Measurements from ENCODE around the gene ITIH4. TPM values are rescaled to one million over a fixed set of nuclear protein-coding genes. Genes with fewer than 3 reads are reported as not detected.

Gene ITIH4
- total RNA-seq, 2 experiments from 2014 or later, result 6.1 to 10.1 TPM

- POLR2A ChIA-PET, result no interaction called here
- CTCF ChIA-PET, result interaction anchor here (1.5 kb wide), 1 partner anchor 11 kb away, joined by 4 read pairs; no protein-coding TSS in a partner anchor
Measured at GRCh38 chr3:52836986-52837385, 6.5 kb upstream of the ITIH4 start.

- POLR2A ChIA-PET, result no interaction called here
- CTCF ChIA-PET, result no interaction called here
Measured at GRCh38 chr3:52836471-52836845, 6.0 kb upstream of the ITIH4 start.

GRCh38 chr3:52835766-52836470 lies 5.4 kb upstream of the ITIH4 start:
- POLR2A ChIA-PET, result no interaction called here
- CTCF ChIA-PET, result no interaction called here

- CTCF ChIA-PET, result no interaction called here
- POLR2A ChIA-PET, result no interaction called here
Measured at GRCh38 chr3:52834871-52835501, 4.5 kb upstream of the ITIH4 start, which contains the start of gene MUSTN1. Gene MUSTN1 (minus strand): TSS chr3:52835019. CDS start chr3:52834948, 71 bp downstream.

- CTCF ChIA-PET, result no interaction called here
- POLR2A ChIA-PET, result no interaction called here
Measured at GRCh38 chr3:52833202-52833601, 2.7 kb upstream of the ITIH4 start.

GRCh38 chr3:52831500-52832301 lies 1.2 kb upstream of the ITIH4 start:
- ChIA-PET POLR2A (no interaction called here), CTCF (no interaction called here)

- POLR2A ChIA-PET, result interaction anchor here (0.6 kb wide), 1 partner anchor 15 kb away, joined by 3 read pairs; no protein-coding TSS in a partner anchor
- CTCF ChIA-PET, result no interaction called here
Measured at GRCh38 chr3:52829906-52830463, 487 bp downstream of the ITIH4 start.

GRCh38 chr3:52829482-52829881 lies 990 bp downstream of the ITIH4 start:
- CTCF ChIA-PET, result no interaction called here
- POLR2A ChIA-PET, result interaction anchor here (0.6 kb wide), 1 partner anchor 14 kb away, joined by 3 read pairs; no protein-coding TSS in a partner anchor

- POLR2A ChIA-PET, result no interaction called here
Measured at GRCh38 chr3:52827866-52828376, 2.6 kb downstream of the ITIH4 start.

GRCh38 chr3:52827441-52827840 lies 3.0 kb downstream of the ITIH4 start:
- CTCF ChIA-PET, result no interaction called here

More at GRCh38 chr3:52827866-52828376, 2.6 kb downstream of the ITIH4 start:
- CTCF ChIA-PET, result no interaction called here

GRCh38 chr3:52824037-52824436 lies 6.4 kb downstream of the ITIH4 start:
- CTCF ChIA-PET, result no interaction called here
- POLR2A ChIA-PET, result no interaction called here

More at GRCh38 chr3:52827441-52827840, 3.0 kb downstream of the ITIH4 start:
- POLR2A ChIA-PET, result no interaction called here

GRCh38 chr3:52822363-52822762 lies 8.1 kb downstream of the ITIH4 start:
- POLR2A ChIA-PET, result no interaction called here

GRCh38 chr3:52820736-52821135 lies 9.7 kb downstream of the ITIH4 start:
- POLR2A ChIA-PET, result no interaction called here

More at GRCh38 chr3:52822363-52822762, 8.1 kb downstream of the ITIH4 start:
- CTCF ChIA-PET, result no interaction called here

GRCh38 chr3:52819936-52820335 lies 10.5 kb downstream of the ITIH4 start:
- ChIA-PET POLR2A (no interaction called here), CTCF (no interaction called here)

More at GRCh38 chr3:52820736-52821135, 9.7 kb downstream of the ITIH4 start:
- CTCF ChIA-PET, result interaction anchor here (0.6 to 1.3 kb wide), 5 partner anchors 30 to 314 kb away, joined by 3 to 6 read pairs (median 4); partner anchors contain the start of gene NEK4

GRCh38 chr3:52817860-52818259 lies 12.6 kb downstream of the ITIH4 start:
- ChIA-PET POLR2A (no interaction called here), CTCF (no interaction called here)

GRCh38 chr3:52817221-52817620 lies 13.3 kb downstream of the ITIH4 start:
- CTCF ChIA-PET, result no interaction called here
- POLR2A ChIA-PET, result no interaction called here

GRCh38 chr3:52816654-52817053 lies 13.8 kb downstream of the ITIH4 start:
- POLR2A ChIA-PET, result no interaction called here
- CTCF ChIA-PET, result no interaction called here

GRCh38 chr3:52816199-52816598 lies 14.3 kb downstream of the ITIH4 start:
- ChIA-PET CTCF (no interaction called here), POLR2A (no interaction called here)

- CTCF ChIA-PET, result no interaction called here
- POLR2A ChIA-PET, result no interaction called here
Measured at GRCh38 chr3:52813810-52814209, 16.7 kb downstream of the ITIH4 start.

- ChIA-PET POLR2A (no interaction called here), CTCF (no interaction called here)
Measured at GRCh38 chr3:52811452-52812011, 18.9 kb downstream of the ITIH4 start.

Measured in activated CD8-positive, alpha-beta memory T cell treated with anti-CD3 and anti-CD28 coated beads for 36 hours (primary cell).